NCI-H82 (cell line): Measurements from ENCODE around the gene PRPSAP2.

Source experiments
- DNase-seq: peaks from one replicate; lab custom pipeline; 2025; lab: John Stamatoyannopoulos, UW

PRPSAP2 gene

GRCh38 chr17:18962494-18962815 lies 104.5 kb downstream of the PRPSAP2 start:
- no peak for DNase-seq

- no peak for DNase-seq
Observed at GRCh38 chr17:18963126-18964017, 105.4 kb downstream of the PRPSAP2 start.

GRCh38 chr17:18964018-18964351 lies 106.1 kb downstream of the PRPSAP2 start:
- no peak for DNase-seq

GRCh38 chr17:18964550-18964949 lies 106.6 kb downstream of the PRPSAP2 start:
- DNase-seq, result no peak

- DNase-seq, result no peak
Observed at GRCh38 chr17:18965530-18966236, 107.8 kb downstream of the PRPSAP2 start.

GRCh38 chr17:18966831-18967624 lies 109.1 kb downstream of the PRPSAP2 start:
- no peak for DNase-seq

- DNase-seq, result no peak
Observed at GRCh38 chr17:18967916-18968315, 110.0 kb downstream of the PRPSAP2 start.

- no peak for DNase-seq
Observed at GRCh38 chr17:18968345-18968744, 110.4 kb downstream of the PRPSAP2 start.

GRCh38 chr17:18968945-18969887 lies 111.3 kb downstream of the PRPSAP2 start:
- DNase-seq, result no peak

GRCh38 chr17:18970582-18971480 lies 112.9 kb downstream of the PRPSAP2 start:
- no peak for DNase-seq

- DNase-seq, result no peak
Observed at GRCh38 chr17:18971801-18972200, 113.9 kb downstream of the PRPSAP2 start.

- no peak for DNase-seq
Observed at GRCh38 chr17:18974407-18975149, 116.6 kb downstream of the PRPSAP2 start.

- DNase-seq, result no peak
Observed at GRCh38 chr17:18975597-18975996, 117.7 kb downstream of the PRPSAP2 start.

- no peak for DNase-seq
Observed at GRCh38 chr17:18976201-18976600, 118.3 kb downstream of the PRPSAP2 start.

- no peak for DNase-seq
Observed at GRCh38 chr17:18977021-18977420, 119.1 kb downstream of the PRPSAP2 start.

GRCh38 chr17:18977646-18978045 lies 119.7 kb downstream of the PRPSAP2 start:
- no peak for DNase-seq

GRCh38 chr17:18978050-18978449 lies 120.1 kb downstream of the PRPSAP2 start:
- DNase-seq, result no peak

- no peak for DNase-seq
Observed at GRCh38 chr17:18978655-18979054, 120.7 kb downstream of the PRPSAP2 start.
